CD4-positive, alpha-beta T cell (primary cell): ENCODE data around the gene PPP1R12B. TPM values are rescaled to one million over a fixed set of nuclear protein-coding genes. Genes with fewer than 3 reads are reported as not detected.
"Not testable (repeated sequence)": the region's sequence is repeated elsewhere in the genome, so short reads cannot be mapped to it uniquely, and the experiment has no call there.

Source experiments
- ATAC-seq: fragments of 200-7000 bp; cut with Tn5 transposase; one replicate; pipeline ENCODE4 v1.10.0; 2022; ENCODE audit warnings: mild to moderate bottlenecking; ENCODE audit not compliant: poor library complexity
- CTCF ChIA-PET: fragments of 350-600 bp; sonication (Branson Sonifier 250); formaldehyde crosslinking; loops from one replicate; lab custom pipeline; 2021; ENCODE audit warnings: antibody characterized with exemption, inconsistent platforms; lab: Charles Lee
- POLR2A ChIA-PET: fragments of 350-600 bp; sonication (Branson Sonifier 250); formaldehyde crosslinking; loops from one replicate; lab custom pipeline; 2021; ENCODE audit warnings: antibody characterized with exemption, inconsistent platforms; lab: Charles Lee
- DNase-seq, 14 experiments: peaks; one replicate each; pipeline ENCODE4 v3.0.0-alpha.2; 2013 to 2020; ENCODE audit warnings: mixed read lengths in 2 of 14
- H3K27ac ChIP-seq, 2 donors: one replicate each; pipeline versions ENCODE4 v1.5.1 to v1.7.0; 2013; ENCODE audit warnings: low read length in 2 of 2, low read depth in 1 of 2, mild to moderate bottlenecking in 1 of 2
- H3K27me3 ChIP-seq, 2 experiments: 1 replicate in 1 of 2; 2 replicates in 1 of 2; pipeline versions ENCODE4 v1.6.1 to v1.7.0; 2013; ENCODE audit warnings: low read length in 2 of 2, control low read depth in 1 of 2, mild to moderate bottlenecking in 1 of 2, moderate library complexity in 1 of 2; ENCODE audit not compliant: insufficient read depth in 2 of 2, control insufficient read depth in 1 of 2
- H3K36me3 ChIP-seq: one replicate; pipeline ENCODE4 v1.6.1; 2013; ENCODE audit warnings: low read length, control low read depth; ENCODE audit not compliant: insufficient read depth
- H3K4me1 ChIP-seq: one replicate; pipeline ENCODE4 v1.6.1; 2013; ENCODE audit warnings: low read length, control low read depth; ENCODE audit not compliant: insufficient read depth
- H3K4me3 ChIP-seq: one replicate; pipeline ENCODE4 v1.5.1; 2013; ENCODE audit warnings: mild to moderate bottlenecking, low read length, moderate library complexity
- H3K9me3 ChIP-seq, 2 experiments: 1 replicate in 1 of 2; 2 replicates in 1 of 2; pipeline versions ENCODE4 v1.6.1 to v1.7.0; 2013; ENCODE audit warnings: low read length in 2 of 2, mild to moderate bottlenecking in 2 of 2, control low read depth in 1 of 2, moderate library complexity in 1 of 2; ENCODE audit not compliant: control insufficient read depth in 1 of 2, insufficient read depth in 1 of 2
- H3K27ac Mint-ChIP-seq: one replicate; pipeline ENCODE4 v1.8.0; 2020; ENCODE audit warnings: mixed read lengths
- H3K27me3 Mint-ChIP-seq: one replicate; pipeline ENCODE4 v1.8.0; 2021; ENCODE audit warnings: mixed read lengths
- H3K36me3 Mint-ChIP-seq: one replicate; pipeline ENCODE4 v1.8.0; 2021; ENCODE audit warnings: low read depth, mixed read lengths
- H3K4me1 Mint-ChIP-seq: one replicate; pipeline ENCODE4 v1.8.0; 2021; ENCODE audit warnings: low read depth, mixed read lengths
- H3K4me3 Mint-ChIP-seq: one replicate; pipeline ENCODE4 v1.8.0; 2020; ENCODE audit warnings: mild to moderate bottlenecking, mixed read lengths
- H3K9me3 Mint-ChIP-seq: one replicate; pipeline ENCODE4 v1.8.0; 2020; ENCODE audit warnings: mixed read lengths
- intact Hi-C, 2 experiments: fragments of 100-400 bp; cut with DNase I in 1 of 2; cut with micrococcal nuclease in 1 of 2; formaldehyde crosslinking; loops; one replicate each; pipeline versions ENCODE4 v1.15.1 to v1.9.0; 2023 to 2025; cut with DNase I, micrococcal nuclease
- total RNA-seq, 174 experiments: library from RNA in 2 of 174; stranded (reverse) in 2 of 174; gene quantifications; one replicate each; pipeline ENCODE4 v1.2.3 and lab custom pipeline; 2021 to 2026
- TF ChIP-seq, protein P1 (sequence below): fragments of 200-600 bp; IDR thresholded peaks from one replicate; pipeline ENCODE4 v1.8.0; 2022; ENCODE audit warnings: antibody characterized with exemption, mild to moderate bottlenecking

Gene PPP1R12B
- total RNA-seq, 2 experiments from 2014 or later: 15.0 to 15.3 TPM

DNA sequence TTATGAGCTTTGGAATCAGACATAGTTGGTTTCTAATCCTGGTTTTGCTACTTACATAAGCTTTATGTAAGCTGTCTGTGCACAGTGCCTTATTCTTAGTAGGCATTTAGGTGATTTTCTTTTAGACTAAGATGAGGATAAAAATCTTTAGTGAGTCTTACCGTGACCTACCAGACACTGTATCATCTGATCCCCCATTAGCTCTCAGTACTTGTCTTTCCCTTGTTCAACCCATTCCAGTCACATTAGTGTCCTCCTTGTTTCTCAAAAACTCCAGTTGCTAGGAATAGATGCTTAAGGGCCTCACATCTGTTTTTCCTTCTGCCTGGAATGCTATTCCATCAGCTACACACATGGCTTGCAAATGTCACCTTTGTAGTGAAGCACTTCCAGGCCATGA lies 18.8 kb downstream of the PPP1R12B start:
- Histone ChIP-seq H3K27me3 (no peaks in the 10 kb centered on the region), H3K36me3 (no peaks in the 10 kb centered on the region), H3K4me1 (no peaks in the 10 kb centered on the region), H3K9me3 (no peaks in the 10 kb centered on the region), H3K4me3 (no peak overlapping the region), H3K27ac (no peak overlapping the region)
- no peak overlapping the region for H3K27ac Mint-ChIP-seq
- no peak for DNase-seq
- ATAC-seq: no peak
- H3K4me3 Mint-ChIP-seq: no peak overlapping the region
- no peaks in the 10 kb centered on the region for H3K27me3 Mint-ChIP-seq
- TF ChIP-seq, protein P1, sequence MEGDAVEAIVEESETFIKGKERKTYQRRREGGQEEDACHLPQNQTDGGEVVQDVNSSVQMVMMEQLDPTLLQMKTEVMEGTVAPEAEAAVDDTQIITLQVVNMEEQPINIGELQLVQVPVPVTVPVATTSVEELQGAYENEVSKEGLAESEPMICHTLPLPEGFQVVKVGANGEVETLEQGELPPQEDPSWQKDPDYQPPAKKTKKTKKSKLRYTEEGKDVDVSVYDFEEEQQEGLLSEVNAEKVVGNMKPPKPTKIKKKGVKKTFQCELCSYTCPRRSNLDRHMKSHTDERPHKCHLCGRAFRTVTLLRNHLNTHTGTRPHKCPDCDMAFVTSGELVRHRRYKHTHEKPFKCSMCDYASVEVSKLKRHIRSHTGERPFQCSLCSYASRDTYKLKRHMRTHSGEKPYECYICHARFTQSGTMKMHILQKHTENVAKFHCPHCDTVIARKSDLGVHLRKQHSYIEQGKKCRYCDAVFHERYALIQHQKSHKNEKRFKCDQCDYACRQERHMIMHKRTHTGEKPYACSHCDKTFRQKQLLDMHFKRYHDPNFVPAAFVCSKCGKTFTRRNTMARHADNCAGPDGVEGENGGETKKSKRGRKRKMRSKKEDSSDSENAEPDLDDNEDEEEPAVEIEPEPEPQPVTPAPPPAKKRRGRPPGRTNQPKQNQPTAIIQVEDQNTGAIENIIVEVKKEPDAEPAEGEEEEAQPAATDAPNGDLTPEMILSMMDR: no peak
- intact Hi-C loops: no loop called here
- H3K36me3 Mint-ChIP-seq: no peaks in the 10 kb centered on the region
- CTCF ChIA-PET: no interaction called here
- no peaks in the 10 kb centered on the region for H3K9me3 Mint-ChIP-seq
- H3K4me1 Mint-ChIP-seq: peaks cover 7% of the 10 kb centered on the region
- POLR2A ChIA-PET: no interaction called here

- H3K36me3 ChIP-seq, H3K4me3 Mint-ChIP-seq, DNase-seq, POLR2A ChIA-PET, H3K27me3 ChIP-seq, H3K4me1 ChIP-seq, ATAC-seq, H3K4me3 ChIP-seq, H3K9me3 ChIP-seq, H3K27ac Mint-ChIP-seq, H3K4me1 Mint-ChIP-seq, intact Hi-C loops, H3K27me3 Mint-ChIP-seq, H3K27ac ChIP-seq, H3K9me3 Mint-ChIP-seq, H3K36me3 Mint-ChIP-seq: not testable (repeated sequence)
- CTCF ChIA-PET: interaction anchor here (0.7 kb wide), 1 partner anchor 14 kb away, joined by 3 read pairs; no protein-coding TSS in a partner anchor
Observed at GRCh38 chr1:202370906-202371305, 22.4 kb downstream of the PPP1R12B start.

DNA sequence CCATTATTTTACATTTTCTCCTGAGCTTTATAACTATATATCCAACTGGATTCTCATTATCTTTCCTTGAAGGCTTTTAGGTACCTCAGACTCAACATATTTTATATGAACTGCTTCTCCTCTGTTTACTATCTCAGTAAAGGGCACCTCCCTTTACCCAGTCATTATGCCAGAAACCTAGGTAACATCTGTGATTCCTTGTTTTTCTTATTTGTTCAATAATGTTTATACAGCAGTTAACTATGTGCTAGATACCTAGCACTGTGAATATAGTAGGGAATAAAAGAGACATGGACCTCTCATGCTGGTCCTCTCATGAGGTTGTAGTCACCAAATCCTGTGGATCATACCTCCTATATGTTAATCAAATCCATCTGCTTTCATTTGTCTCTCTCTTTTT lies 25.6 kb downstream of the PPP1R12B start:
- Mint-ChIP-seq H3K27ac (no peak overlapping the region), H3K4me3 (no peak overlapping the region), H3K4me1 (peaks cover 17% of the 10 kb centered on the region), H3K27me3 (no peaks in the 10 kb centered on the region), H3K9me3 (no peaks in the 10 kb centered on the region), H3K36me3 (no peaks in the 10 kb centered on the region)
- H3K36me3 ChIP-seq: no peaks in the 10 kb centered on the region
- DNase-seq (no peak), ATAC-seq (no peak)
- ChIA-PET POLR2A (no interaction called here), CTCF (no interaction called here)
- no peak overlapping the region for H3K4me3 ChIP-seq
- no peak overlapping the region for H3K27ac ChIP-seq
- H3K4me1 ChIP-seq: no peaks in the 10 kb centered on the region
- TF ChIP-seq, protein P1: no peak
- peaks cover 0 to 4% of the 10 kb centered on the region in 2 experiments for H3K9me3 ChIP-seq
- intact Hi-C loops: no loop called here
- H3K27me3 ChIP-seq: no peaks in the 10 kb centered on the region

- H3K27ac ChIP-seq, H3K9me3 ChIP-seq, POLR2A ChIA-PET, H3K27ac Mint-ChIP-seq, intact Hi-C loops, H3K27me3 Mint-ChIP-seq, H3K4me1 ChIP-seq, H3K36me3 ChIP-seq, ATAC-seq, H3K4me3 Mint-ChIP-seq, DNase-seq, H3K4me3 ChIP-seq, H3K27me3 ChIP-seq, CTCF ChIA-PET, H3K9me3 Mint-ChIP-seq, H3K36me3 Mint-ChIP-seq: not testable (repeated sequence)
- peaks cover 20% of the 10 kb centered on the region for H3K4me1 Mint-ChIP-seq
Observed at GRCh38 chr1:202375175-202375574, 26.7 kb downstream of the PPP1R12B start.
